GM23248 (cell line): Measurements from ENCODE around the gene SLMAP. TPM values are rescaled to one million over a fixed set of nuclear protein-coding genes. Genes with fewer than 3 reads are reported as not detected.

ENCODE experiments used
- DNase-seq: peaks from one replicate; pipeline ENCODE4 v3.0.0-alpha.2; 2015
- H2AFZ ChIP-seq: fragments of 200-600 bp; sonication (generic); 2 replicates; pipeline ENCODE4 v1.6.1; 2016; ENCODE audit warnings: antibody characterized with exemption
- H3F3A ChIP-seq: fragments of 200-600 bp; sonication (generic); 2 replicates; pipeline ENCODE4 v1.6.1; 2016; ENCODE audit warnings: mild to moderate bottlenecking, antibody characterized with exemption, mixed run types; ENCODE audit not compliant: insufficient read depth
- H3K27ac ChIP-seq: fragments of 200-600 bp; sonication (generic); 2 replicates; pipeline ENCODE4 v1.5.1; 2016; ENCODE audit warnings: mild to moderate bottlenecking
- H3K27me3 ChIP-seq: fragments of 200-600 bp; sonication (generic); replicated peaks from 2 replicates; pipeline ENCODE4 v1.6.1; 2016; ENCODE audit warnings: mild to moderate bottlenecking; ENCODE audit not compliant: insufficient read depth
- H3K36me3 ChIP-seq: fragments of 200-600 bp; sonication (generic); 2 replicates; pipeline ENCODE4 v1.6.1; 2016; ENCODE audit warnings: low read depth, mild to moderate bottlenecking
- H3K4me1 ChIP-seq: fragments of 200-600 bp; sonication (generic); 2 replicates; pipeline ENCODE4 v1.6.1; 2016; ENCODE audit warnings: mild to moderate bottlenecking; ENCODE audit not compliant: insufficient read depth
- H3K4me2 ChIP-seq: fragments of 200-600 bp; sonication (generic); one replicate; pipeline ENCODE4 v1.6.1; 2016; ENCODE audit warnings: mild to moderate bottlenecking; ENCODE audit not compliant: unreplicated experiment
- H3K4me3 ChIP-seq: fragments of 200-600 bp; sonication (generic); 2 replicates; pipeline ENCODE4 v1.5.1; 2016; ENCODE audit warnings: mild to moderate bottlenecking
- H3K79me2 ChIP-seq: fragments of 200-600 bp; sonication (generic); 2 replicates; pipeline ENCODE4 v1.6.1; 2016; ENCODE audit warnings: mild to moderate bottlenecking; ENCODE audit not compliant: insufficient read depth
- H3K9ac ChIP-seq: fragments of 200-600 bp; sonication (generic); 2 replicates; pipeline ENCODE4 v1.6.1; 2016; ENCODE audit warnings: mild to moderate bottlenecking
- H3K9me2 ChIP-seq: fragments of 200-600 bp; sonication (generic); 2 replicates; pipeline ENCODE4 v1.6.1; 2016; ENCODE audit warnings: mixed run types, mild to moderate bottlenecking, moderate library complexity; ENCODE audit not compliant: insufficient read depth
- H3K9me3 ChIP-seq: fragments of 200-600 bp; sonication (generic); one replicate; pipeline ENCODE4 v1.6.1; 2017; ENCODE audit warnings: low read depth
- H4K20me1 ChIP-seq: fragments of 200-600 bp; sonication (generic); 2 replicates; pipeline ENCODE4 v1.6.0; 2016; ENCODE audit not compliant: insufficient read depth
- EZH2 ChIP-seq: fragments of 200-600 bp; sonication (generic); IDR thresholded peaks from 2 replicates; pipeline ENCODE4 v1.6.1; 2018; ENCODE audit warnings: antibody characterized with exemption, mild to moderate bottlenecking; ENCODE audit not compliant: insufficient read depth, poor library complexity, severe bottlenecking
- EZH2phosphoT487 ChIP-seq: fragments of 200-600 bp; sonication (generic); IDR thresholded peaks from 2 replicates; pipeline ENCODE4 v1.6.1; 2018; ENCODE audit warnings: antibody characterized with exemption, moderate library complexity, mild to moderate bottlenecking, low read depth; ENCODE audit not compliant: insufficient read depth
- WGBS, 2 experiments: methylation state at CpG; one replicate each; pipeline ENCODE4 v1.1.6; 2015 to 2017; ENCODE audit warnings: low lambda C conversion rate in 2 of 2, low coverage in 1 of 2; ENCODE audit errors: missing lambda C conversion rate in 2 of 2; 5-methylcytosine and 5-hydroxymethylcytosine counted together
- in situ Hi-C: fragments of 300-500 bp; cut with MboI; formaldehyde crosslinking; loops from 2 replicates; pipeline ENCODE4 v1.15.0; 2020
- polyA plus RNA-seq: library from polyadenylated mRNA; unstranded; fragments of >200 nt; fragmentation: Nextera tagmentation; extraction: Ambion mirVana; gene quantifications from 2 replicates; pipeline ENCODE4 v1.2.1, GENCODE V29; 2016
- total RNA-seq: library from RNA; depleted of rRNA; stranded (reverse); fragments of >200 nt; shearing (Covaris generic); gene quantifications from 2 replicates; pipeline ENCODE4 v1.2.3, GENCODE V29; 2014

The SLMAP gene
- total and polyA plus RNA-seq, 2 experiments from 2014 or later, result 28.4 to 33.9 TPM

DNA sequence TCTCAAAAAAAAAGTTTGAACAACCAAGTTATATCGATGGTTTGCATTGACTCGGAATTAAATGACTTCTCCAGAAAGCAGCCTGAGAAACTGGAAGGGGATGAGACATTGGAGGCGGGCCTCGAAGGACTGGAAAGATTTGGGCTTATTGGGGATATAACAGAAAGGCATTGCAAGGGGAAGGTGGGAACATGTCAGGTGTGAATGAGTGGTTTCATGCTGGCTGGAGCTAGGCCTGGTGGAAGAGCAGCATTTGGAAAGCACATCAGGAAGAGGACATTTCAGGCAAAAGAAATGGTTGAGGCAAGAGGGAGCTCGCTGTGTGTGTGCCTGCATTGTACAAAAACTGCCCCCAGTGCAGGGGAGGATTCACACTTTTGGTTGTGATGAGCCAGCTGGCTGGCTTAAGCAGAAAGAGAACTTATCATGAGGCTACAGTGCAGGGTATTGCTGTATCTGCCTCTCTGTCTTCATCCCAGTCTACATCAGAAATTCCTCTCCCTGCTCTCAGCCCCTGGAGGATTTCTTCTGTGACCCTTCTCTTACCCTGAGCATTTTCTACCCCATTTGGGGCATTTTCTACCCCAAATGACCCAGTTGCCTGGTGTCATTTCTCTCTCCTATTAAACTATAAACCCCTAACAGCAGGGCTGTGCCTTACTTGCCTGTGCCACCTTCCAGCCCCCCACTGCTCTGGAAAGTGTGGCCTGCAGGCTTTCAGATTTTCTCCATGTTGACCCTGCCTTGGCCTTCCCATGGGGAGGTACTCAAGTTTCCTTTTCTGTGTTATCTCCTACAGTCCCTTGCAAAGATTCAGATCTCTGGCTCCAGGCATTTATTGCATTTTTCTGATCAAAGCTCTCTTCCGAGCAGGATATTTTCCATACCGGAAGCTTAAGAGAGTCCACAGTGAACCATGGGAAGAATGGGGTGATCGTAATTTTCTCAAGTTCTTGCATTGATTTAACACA lies 187.7 kb downstream of the SLMAP start:
- Histone ChIP-seq H3F3A (no peaks in the 10 kb centered on the region), H3K36me3 (no peaks in the 10 kb centered on the region), H3K4me2 (no peak overlapping the region), H3K79me2 (no peaks in the 10 kb centered on the region), H3K4me3 (no peak overlapping the region), H4K20me1 (no peaks in the 10 kb centered on the region), H3K27ac (no peak overlapping the region), H3K9ac (no peak overlapping the region), H3K4me1 (peaks cover 8% of the 10 kb centered on the region; the same call in 1 of the 2 replicates), H3K9me2 (no peaks in the 10 kb centered on the region), H3K9me3 (no peaks in the 10 kb centered on the region), H2AFZ (no peak overlapping the region), H3K27me3 (no peaks in the 10 kb centered on the region)
- in situ Hi-C loops, result no loop called here
- DNase-seq, result no peak
- WGBS, 2 experiments, result 91 to 93% methylated on average over 8 of the region's 8 CpGs
- TF ChIP-seq EZH2 (no peak), EZH2phosphoT487 (no peak)

DNA sequence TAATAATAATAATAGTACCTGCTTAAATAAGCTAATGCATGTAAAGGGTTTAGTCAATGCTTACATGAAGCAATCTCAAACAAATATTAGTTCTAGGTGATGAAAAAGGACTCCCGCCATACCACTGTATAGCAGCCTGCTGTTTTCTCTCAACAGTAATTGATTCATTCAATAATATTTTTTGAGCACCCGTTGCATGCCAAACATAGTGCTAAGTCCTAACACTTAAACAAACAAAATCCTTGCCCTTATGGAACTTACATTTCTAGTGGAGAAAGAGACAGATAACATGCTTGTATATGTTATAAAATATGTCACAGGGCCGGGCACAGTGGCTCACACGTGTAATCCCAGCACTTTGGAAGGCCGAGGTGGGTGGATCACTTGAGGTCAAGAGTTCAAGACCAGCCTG lies 190.9 kb downstream of the SLMAP start:
- Histone ChIP-seq H3K4me3 (no peak overlapping the region), H3K9me2 (no peaks in the 10 kb centered on the region), H3K9ac (no peak overlapping the region), H3K36me3 (no peaks in the 10 kb centered on the region), H3K27ac (no peak overlapping the region), H3F3A (peaks cover 20% of the 10 kb centered on the region), H4K20me1 (no peaks in the 10 kb centered on the region), H3K4me2 (no peak overlapping the region), H3K79me2 (no peaks in the 10 kb centered on the region), H3K9me3 (no peaks in the 10 kb centered on the region), H3K4me1 (peaks cover 34% of the 10 kb centered on the region), H2AFZ (no peak overlapping the region), H3K27me3 (no peaks in the 10 kb centered on the region)
- WGBS, 2 experiments, result 88 to 90% methylated on average over 5 of the region's 5 CpGs
- in situ Hi-C loops, result no loop called here
- TF ChIP-seq EZH2phosphoT487 (no peak), EZH2 (no peak)
- no peak for DNase-seq

DNA sequence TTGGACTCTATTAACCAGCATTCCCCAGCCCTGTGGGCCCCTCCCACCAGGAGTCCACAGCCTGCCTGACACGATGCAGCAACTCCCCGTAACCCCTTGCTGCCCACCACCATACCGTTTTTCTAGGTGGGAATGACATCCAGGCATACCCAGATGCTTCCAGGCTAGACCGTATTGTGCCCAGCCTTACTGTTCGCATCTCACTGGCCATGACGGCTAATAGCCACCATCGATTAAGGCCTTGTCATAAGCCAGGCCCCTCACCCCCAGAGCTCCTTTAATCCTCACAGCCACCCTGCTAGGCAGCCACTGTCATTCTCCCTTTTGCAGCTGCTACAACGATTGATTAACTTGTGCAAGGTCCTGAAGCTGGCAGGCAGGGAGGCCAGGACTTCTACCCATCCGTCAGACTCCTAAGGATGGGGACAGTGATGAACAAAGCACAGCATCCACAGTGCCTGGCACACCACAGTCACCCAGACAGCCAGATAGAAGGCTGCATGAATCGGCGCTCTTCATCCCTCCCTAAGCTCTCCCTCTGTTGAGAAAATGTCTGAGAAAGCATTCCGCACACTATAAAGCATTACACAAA lies 192.1 kb downstream of the SLMAP start:
- Histone ChIP-seq H3K27ac (no peak overlapping the region), H3K9ac (no peak overlapping the region), H4K20me1 (no peaks in the 10 kb centered on the region), H3K27me3 (no peaks in the 10 kb centered on the region), H3K79me2 (no peaks in the 10 kb centered on the region), H3K4me2 (no peak overlapping the region), H3F3A (peaks cover 27% of the 10 kb centered on the region), H3K9me3 (no peaks in the 10 kb centered on the region), H2AFZ (no peak overlapping the region), H3K4me1 (peaks cover 35% of the 10 kb centered on the region), H3K4me3 (no peak overlapping the region), H3K9me2 (no peaks in the 10 kb centered on the region), H3K36me3 (no peaks in the 10 kb centered on the region)
- DNase-seq, result no peak
- WGBS, 2 experiments, result 85% methylated on average over 12 of the region's 12 CpGs
- in situ Hi-C loops, result no loop called here
- TF ChIP-seq EZH2 (no peak), EZH2phosphoT487 (no peak)

DNA sequence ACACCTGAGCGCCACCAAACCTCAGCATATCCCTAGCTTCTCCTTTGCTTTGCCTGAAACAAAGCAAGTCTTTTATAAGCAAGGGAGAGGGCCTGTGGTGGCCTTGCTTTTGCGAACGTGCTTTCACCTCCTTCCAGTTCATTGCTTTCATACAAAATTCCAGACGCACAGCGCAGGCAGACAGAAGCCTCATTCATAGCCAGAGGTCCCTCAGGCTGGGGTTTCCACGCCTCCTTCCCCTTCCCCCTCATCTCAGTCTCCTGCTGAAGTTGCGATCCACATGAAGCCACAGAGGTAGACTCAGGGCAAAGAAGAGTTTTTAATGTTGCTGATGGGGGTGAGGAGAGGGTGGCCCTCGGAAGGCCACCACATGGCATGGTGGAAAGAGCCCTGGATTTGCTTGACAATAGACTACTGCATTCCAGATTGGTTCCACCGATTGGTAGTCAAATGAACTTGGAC lies 192.7 kb downstream of the SLMAP start:
- peaks cover 34% of the 10 kb centered on the region for H3K4me1 ChIP-seq
- H3F3A ChIP-seq, result peaks cover 27% of the 10 kb centered on the region
- no peak overlapping the region for H3K27ac ChIP-seq
- H3K36me3 ChIP-seq, result no peaks in the 10 kb centered on the region
- H3K4me2 ChIP-seq, result no peak overlapping the region
- H3K4me3 ChIP-seq, result no peak overlapping the region
- H4K20me1 ChIP-seq, result no peaks in the 10 kb centered on the region
- H3K27me3 ChIP-seq, result no peaks in the 10 kb centered on the region
- TF ChIP-seq EZH2phosphoT487 (no peak), EZH2 (no peak)
- H3K79me2 ChIP-seq, result no peaks in the 10 kb centered on the region
- 90% methylated on average over 9 of the region's 9 CpGs for WGBS, 2 experiments
- H2AFZ ChIP-seq, result no peak overlapping the region
- no peak for DNase-seq
- H3K9me3 ChIP-seq, result no peaks in the 10 kb centered on the region
- H3K9ac ChIP-seq, result no peak overlapping the region
- in situ Hi-C loops, result no loop called here
- H3K9me2 ChIP-seq, result no peaks in the 10 kb centered on the region
